Activated CD4-positive, alpha-beta T cell treated with anti-CD3 and anti-CD28 coated beads, Interleukin-2, amount 10 ng/mL, durations not matched to agents 7 days and 5 days (primary cell): ENCODE data around the gene USP54. TPM values are rescaled to one million over a fixed set of nuclear protein-coding genes. Genes with fewer than 3 reads are reported as not detected.
"Not testable (repeated sequence)": the region's sequence is repeated elsewhere in the genome, so short reads cannot be mapped to it uniquely, and the experiment has no call there.

ENCODE experiments used
- CTCF ChIA-PET: fragments of 350-600 bp; sonication (Branson Sonifier 250); formaldehyde crosslinking; loops from one replicate; lab custom pipeline; 2021; ENCODE audit warnings: antibody characterized with exemption; lab: Charles Lee
- POLR2A ChIA-PET: fragments of 350-600 bp; sonication (Branson Sonifier 250); formaldehyde crosslinking; loops from one replicate; lab custom pipeline; 2021; ENCODE audit warnings: antibody characterized with exemption; lab: Charles Lee
- DNase-seq: peaks from one replicate; pipeline ENCODE4 v3.0.0-alpha.2; 2020
- H3K27ac Mint-ChIP-seq: one replicate; pipeline ENCODE4 v1.8.0; 2021; ENCODE audit warnings: mild to moderate bottlenecking, moderate library complexity, mixed read lengths
- H3K27me3 Mint-ChIP-seq: one replicate; pipeline ENCODE4 v1.8.0; 2021; ENCODE audit warnings: mixed read lengths
- H3K36me3 Mint-ChIP-seq: one replicate; pipeline ENCODE4 v1.8.0; 2021; ENCODE audit warnings: low read depth, mixed read lengths
- H3K4me1 Mint-ChIP-seq: one replicate; pipeline ENCODE4 v1.8.0; 2021; ENCODE audit warnings: mixed read lengths
- H3K4me3 Mint-ChIP-seq: one replicate; pipeline ENCODE4 v1.8.0; 2021; ENCODE audit warnings: mild to moderate bottlenecking, moderate library complexity, mixed read lengths
- H3K9me3 Mint-ChIP-seq: one replicate; pipeline ENCODE4 v1.8.0; 2021; ENCODE audit warnings: mixed read lengths
- total RNA-seq, 2 experiments: library from RNA; stranded (reverse); gene quantifications; one replicate each; pipeline ENCODE4 v1.2.3, GENCODE V29; 2021

Gene USP54
- total RNA-seq, 2 experiments from 2014 or later: 2.6 to 2.7 TPM

GRCh38 chr10:73581918-73582317, 9.2 kb downstream of the USP54 start:
- Mint-ChIP-seq H3K9me3 (peaks cover 3% of the 10 kb centered on the region), H3K27ac (no peak overlapping the region), H3K27me3 (no peaks in the 10 kb centered on the region), H3K4me3 (no peak overlapping the region), H3K36me3 (no peaks in the 10 kb centered on the region), H3K4me1 (no peaks in the 10 kb centered on the region)
- ChIA-PET POLR2A (no interaction called here), CTCF (interaction anchor here (0.5 to 1.0 kb wide), 3 partner anchors 23 to 324 kb away, joined by 3 to 4 read pairs (median 3); no protein-coding TSS in a partner anchor)
- DNase-seq: no peak

GRCh38 chr10:73578927-73579326, 12.2 kb downstream of the USP54 start:
- CTCF ChIA-PET, H3K36me3 Mint-ChIP-seq, H3K27ac Mint-ChIP-seq, H3K27me3 Mint-ChIP-seq, POLR2A ChIA-PET, DNase-seq, H3K4me3 Mint-ChIP-seq, H3K9me3 Mint-ChIP-seq, H3K4me1 Mint-ChIP-seq: not testable (repeated sequence)

- no peaks in the 10 kb centered on the region for H3K27me3 Mint-ChIP-seq
- no peak overlapping the region for H3K27ac Mint-ChIP-seq
- H3K4me3 Mint-ChIP-seq: no peak overlapping the region
- no peaks in the 10 kb centered on the region for H3K4me1 Mint-ChIP-seq
- ChIA-PET CTCF (interaction anchor here (0.7 kb wide), 1 partner anchor 9 kb away, joined by 3 read pairs; no protein-coding TSS in a partner anchor), POLR2A (no interaction called here)
- H3K36me3 Mint-ChIP-seq: no peaks in the 10 kb centered on the region
- DNase-seq: no peak
- no peaks in the 10 kb centered on the region for H3K9me3 Mint-ChIP-seq
Measured at GRCh38 chr10:73577788-73578187, 13.4 kb downstream of the USP54 start.

- no peaks in the 10 kb centered on the region for H3K9me3 Mint-ChIP-seq
- H3K36me3 Mint-ChIP-seq: no peaks in the 10 kb centered on the region
- no peaks in the 10 kb centered on the region for H3K4me1 Mint-ChIP-seq
- DNase-seq: no peak
- no peak overlapping the region for H3K4me3 Mint-ChIP-seq
- no peak overlapping the region for H3K27ac Mint-ChIP-seq
- no peaks in the 10 kb centered on the region for H3K27me3 Mint-ChIP-seq
- POLR2A ChIA-PET: no interaction called here
- CTCF ChIA-PET: no interaction called here
Measured at GRCh38 chr10:73576890-73577591, 14.1 kb downstream of the USP54 start.

GRCh38 chr10:73576178-73576889, 14.8 kb downstream of the USP54 start:
- no peaks in the 10 kb centered on the region for H3K27me3 Mint-ChIP-seq
- ChIA-PET CTCF (no interaction called here), POLR2A (no interaction called here)
- H3K27ac Mint-ChIP-seq: no peak overlapping the region
- H3K9me3 Mint-ChIP-seq: no peaks in the 10 kb centered on the region
- no peaks in the 10 kb centered on the region for H3K36me3 Mint-ChIP-seq
- H3K4me1 Mint-ChIP-seq: no peaks in the 10 kb centered on the region
- H3K4me3 Mint-ChIP-seq: no peak overlapping the region
- no peak for DNase-seq

- H3K27me3 Mint-ChIP-seq, DNase-seq, POLR2A ChIA-PET, H3K4me3 Mint-ChIP-seq, H3K9me3 Mint-ChIP-seq, H3K27ac Mint-ChIP-seq, H3K36me3 Mint-ChIP-seq, CTCF ChIA-PET, H3K4me1 Mint-ChIP-seq: not testable (repeated sequence)
Measured at GRCh38 chr10:73567025-73567424, 24.1 kb downstream of the USP54 start.

- ChIA-PET POLR2A (no interaction called here), CTCF (no interaction called here)
- H3K27ac Mint-ChIP-seq: no peak overlapping the region
- H3K4me3 Mint-ChIP-seq: no peak overlapping the region
- no peaks in the 10 kb centered on the region for H3K36me3 Mint-ChIP-seq
- no peaks in the 10 kb centered on the region for H3K27me3 Mint-ChIP-seq
- H3K4me1 Mint-ChIP-seq: no peaks in the 10 kb centered on the region
- H3K9me3 Mint-ChIP-seq: no peaks in the 10 kb centered on the region
- no peak for DNase-seq
Measured at GRCh38 chr10:73561192-73561591, 29.9 kb downstream of the USP54 start.

- POLR2A ChIA-PET: no interaction called here
- Mint-ChIP-seq H3K9me3 (no peaks in the 10 kb centered on the region), H3K4me1 (no peaks in the 10 kb centered on the region), H3K4me3 (no peak overlapping the region), H3K27ac (no peak overlapping the region), H3K36me3 (no peaks in the 10 kb centered on the region), H3K27me3 (no peaks in the 10 kb centered on the region)
- no peak for DNase-seq
- CTCF ChIA-PET: interaction anchor here (0.6 kb wide), 3 partner anchors 11 to 1953 kb away, joined by 3 to 5 read pairs (median 3); no protein-coding TSS in a partner anchor
Measured at GRCh38 chr10:73559590-73559989, 31.6 kb downstream of the USP54 start.

- Mint-ChIP-seq H3K9me3 (no peaks in the 10 kb centered on the region), H3K4me1 (no peaks in the 10 kb centered on the region), H3K27me3 (peaks cover 5% of the 10 kb centered on the region), H3K4me3 (no peak overlapping the region), H3K27ac (no peak overlapping the region), H3K36me3 (no peaks in the 10 kb centered on the region)
- ChIA-PET CTCF (interaction anchor here (0.6 kb wide), 1 partner anchor 207 kb away, joined by 3 read pairs; no protein-coding TSS in a partner anchor), POLR2A (no interaction called here)
- DNase-seq: no peak
Measured at GRCh38 chr10:73556855-73557254, 34.3 kb downstream of the USP54 start.

- H3K36me3 Mint-ChIP-seq: no peaks in the 10 kb centered on the region
- no peak for DNase-seq
- H3K4me1 Mint-ChIP-seq: no peaks in the 10 kb centered on the region
- H3K27ac Mint-ChIP-seq: no peak overlapping the region
- no peak overlapping the region for H3K4me3 Mint-ChIP-seq
- peaks cover 5% of the 10 kb centered on the region for H3K27me3 Mint-ChIP-seq
- ChIA-PET POLR2A (no interaction called here), CTCF (interaction anchor here (0.6 kb wide), 1 partner anchor 68 kb away, joined by 3 read pairs; no protein-coding TSS in a partner anchor)
- H3K9me3 Mint-ChIP-seq: no peaks in the 10 kb centered on the region
Measured at GRCh38 chr10:73554721-73555120, 36.4 kb downstream of the USP54 start.

- ChIA-PET POLR2A (no interaction called here), CTCF (interaction anchor here (1.0 kb wide), 1 partner anchor 259 kb away, joined by 3 read pairs; no protein-coding TSS in a partner anchor)
- H3K36me3 Mint-ChIP-seq: no peaks in the 10 kb centered on the region
- H3K9me3 Mint-ChIP-seq: no peaks in the 10 kb centered on the region
- no peak for DNase-seq
- H3K27ac Mint-ChIP-seq: no peak overlapping the region
- no peak overlapping the region for H3K4me3 Mint-ChIP-seq
- H3K27me3 Mint-ChIP-seq: peaks cover 5% of the 10 kb centered on the region
- no peaks in the 10 kb centered on the region for H3K4me1 Mint-ChIP-seq
Measured at GRCh38 chr10:73553761-73554160, 37.4 kb downstream of the USP54 start.

- DNase-seq: no peak
- CTCF ChIA-PET: interaction anchor here (1.0 kb wide), 1 partner anchor 259 kb away, joined by 3 read pairs; no protein-coding TSS in a partner anchor
- no peaks in the 10 kb centered on the region for H3K9me3 Mint-ChIP-seq
- H3K27ac Mint-ChIP-seq: no peak overlapping the region
- H3K4me3 Mint-ChIP-seq: no peak overlapping the region
- POLR2A ChIA-PET: no interaction called here
- no peaks in the 10 kb centered on the region for H3K4me1 Mint-ChIP-seq
- H3K36me3 Mint-ChIP-seq: no peaks in the 10 kb centered on the region
- peaks cover 5% of the 10 kb centered on the region for H3K27me3 Mint-ChIP-seq
Measured at GRCh38 chr10:73552819-73553715, 38.1 kb downstream of the USP54 start.
